ENCODE data around the gene MAGI2.

Gene MAGI2

GRCh38 chr7:78139335-78139734 lies 1314.1 kb downstream of the MAGI2 start:
- no peak for DNase-seq
- H3K27ac ChIP-seq (ENCODE audit: low read length) = no peak overlapping the region
- TF ChIP-seq CTCF (IDR thresholded peaks at IDR 0.05; ENCODE audit: borderline replicate concordance, extremely low read depth, low read length, poor library complexity, severe bottlenecking) (no peak), EZH2 (IDR thresholded peaks at IDR 0.05; ENCODE audit: borderline replicate concordance, low read depth, low read length, severe bottlenecking) (no peak)

GRCh38 chr7:78134774-78135173 lies 1318.7 kb downstream of the MAGI2 start:
- H3K27ac ChIP-seq (ENCODE audit: low read length) = no peak overlapping the region
- ATAC-seq (ENCODE audit: insufficient read depth, low read depth) (no peak), DNase-seq (no peak)
- TF ChIP-seq EZH2 (IDR thresholded peaks at IDR 0.05; ENCODE audit: borderline replicate concordance, low read depth, low read length, severe bottlenecking) = no peak
- no peak for TF ChIP-seq CTCF (IDR thresholded peaks at IDR 0.05; ENCODE audit: borderline replicate concordance, extremely low read depth, low read length, poor library complexity, severe bottlenecking)
- no peak overlapping the region for H3K4me3 ChIP-seq (ENCODE audit: low read depth in 1 of 2, low read length in 2 of 2)
- no peaks in the 10 kb centered on the region for H3K27me3 ChIP-seq (ENCODE audit: insufficient read depth, low read length, poor library complexity)
- H3K79me2 ChIP-seq (ENCODE audit: insufficient read depth, low read length) = no peaks in the 10 kb centered on the region
- no peaks in the 10 kb centered on the region for H3K9me3 ChIP-seq (ENCODE audit: insufficient read depth, low read length, severe bottlenecking)
- H3K36me3 ChIP-seq (ENCODE audit: insufficient read depth, low read length) = no peaks in the 10 kb centered on the region
- no peak overlapping the region for H3K4me2 ChIP-seq (ENCODE audit: insufficient read depth, low read length)
- H3K4me1 ChIP-seq (ENCODE audit: insufficient read depth, low read length) = no peaks in the 10 kb centered on the region
- H3K9ac ChIP-seq (ENCODE audit: low read depth, low read length) = no peak overlapping the region
- H4K20me1 ChIP-seq (ENCODE audit: insufficient read depth, low read length) = 0 out of 2 replicates have a peak, but pooled peaks cover 4% of the 10 kb centered on the region
- H2AFZ ChIP-seq (ENCODE audit: low read depth, low read length) = no peak overlapping the region

More at GRCh38 chr7:78139335-78139734, 1314.1 kb downstream of the MAGI2 start:
- no peak for ATAC-seq (ENCODE audit: insufficient read depth, low read depth)
- Histone ChIP-seq H3K4me2 (ENCODE audit: insufficient read depth, low read length) (no peak overlapping the region), H3K9ac (ENCODE audit: low read depth, low read length) (no peak overlapping the region), H4K20me1 (ENCODE audit: insufficient read depth, low read length) (0 out of 2 replicates have a peak, but pooled peaks cover 4% of the 10 kb centered on the region), H3K36me3 (ENCODE audit: insufficient read depth, low read length) (no peaks in the 10 kb centered on the region), H3K4me3 (ENCODE audit: low read depth in 1 of 2, low read length in 2 of 2) (no peak overlapping the region), H2AFZ (ENCODE audit: low read depth, low read length) (no peak overlapping the region), H3K4me1 (ENCODE audit: insufficient read depth, low read length) (no peaks in the 10 kb centered on the region), H3K79me2 (ENCODE audit: insufficient read depth, low read length) (no peaks in the 10 kb centered on the region), H3K9me3 (ENCODE audit: insufficient read depth, low read length, severe bottlenecking) (no peaks in the 10 kb centered on the region), H3K27me3 (ENCODE audit: insufficient read depth, low read length, poor library complexity) (peaks cover 10% of the 10 kb centered on the region)

GRCh38 chr7:78134256-78134655 lies 1319.2 kb downstream of the MAGI2 start:
- Histone ChIP-seq H3K4me3 (ENCODE audit: low read depth in 1 of 2, low read length in 2 of 2) (no peak overlapping the region), H3K27me3 (ENCODE audit: insufficient read depth, low read length, poor library complexity) (no peaks in the 10 kb centered on the region), H2AFZ (ENCODE audit: low read depth, low read length) (no peak overlapping the region), H3K27ac (ENCODE audit: low read length) (no peak overlapping the region), H3K4me1 (ENCODE audit: insufficient read depth, low read length) (no peaks in the 10 kb centered on the region), H3K36me3 (ENCODE audit: insufficient read depth, low read length) (no peaks in the 10 kb centered on the region), H3K79me2 (ENCODE audit: insufficient read depth, low read length) (no peaks in the 10 kb centered on the region), H4K20me1 (ENCODE audit: insufficient read depth, low read length) (0 out of 2 replicates have a peak, but pooled peaks cover 1% of the 10 kb centered on the region), H3K4me2 (ENCODE audit: insufficient read depth, low read length) (no peak overlapping the region), H3K9ac (ENCODE audit: low read depth, low read length) (no peak overlapping the region), H3K9me3 (ENCODE audit: insufficient read depth, low read length, severe bottlenecking) (no peaks in the 10 kb centered on the region)
- TF ChIP-seq EZH2 (IDR thresholded peaks at IDR 0.05; ENCODE audit: borderline replicate concordance, low read depth, low read length, severe bottlenecking) (no peak), CTCF (IDR thresholded peaks at IDR 0.05; ENCODE audit: borderline replicate concordance, extremely low read depth, low read length, poor library complexity, severe bottlenecking) (peak; percentile 52)
- DNase-seq = no peak
- no peak for ATAC-seq (ENCODE audit: insufficient read depth, low read depth)

Data from DND-41 (cell line).